ENCODE results near the gene SH3PXD2A. TPM values are rescaled to one million over a fixed set of nuclear protein-coding genes. Genes with fewer than 3 reads are reported as not detected.
A peak's percentile ranks its signal among the peaks of the same experiment; 100 is the strongest.
"Not testable (repeated sequence)": the region's sequence is repeated elsewhere in the genome, so short reads cannot be mapped to it uniquely, and the experiment has no call there.

Gene SH3PXD2A
- total RNA-seq, 1 experiment from 2014 or later, result 5.4 TPM

DNA sequence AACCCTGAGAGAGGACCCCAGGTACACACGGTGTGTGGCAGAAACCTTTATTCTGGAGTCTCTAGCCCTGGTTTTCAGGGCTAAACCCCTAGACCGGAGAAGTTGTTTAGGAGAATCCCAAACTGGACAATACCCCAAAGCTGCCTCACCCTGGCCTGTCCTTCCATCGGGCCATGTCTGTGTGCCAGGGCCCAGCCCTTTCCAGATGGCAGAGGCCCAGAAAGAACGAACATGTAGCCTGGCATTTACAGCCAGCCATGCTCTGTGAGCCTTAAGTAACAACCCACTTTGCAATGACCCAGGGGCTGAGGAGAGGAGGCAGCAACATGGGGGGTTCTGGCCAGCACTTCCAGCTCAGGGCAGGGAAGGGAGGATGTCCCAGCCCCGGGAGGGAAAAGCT is 219.8 kb downstream of the SH3PXD2A start:
- Histone ChIP-seq H3K27ac (no peak overlapping the region), H3K4me1 (peaks cover 18% of the 10 kb centered on the region)
- no peak for DNase-seq

DNA sequence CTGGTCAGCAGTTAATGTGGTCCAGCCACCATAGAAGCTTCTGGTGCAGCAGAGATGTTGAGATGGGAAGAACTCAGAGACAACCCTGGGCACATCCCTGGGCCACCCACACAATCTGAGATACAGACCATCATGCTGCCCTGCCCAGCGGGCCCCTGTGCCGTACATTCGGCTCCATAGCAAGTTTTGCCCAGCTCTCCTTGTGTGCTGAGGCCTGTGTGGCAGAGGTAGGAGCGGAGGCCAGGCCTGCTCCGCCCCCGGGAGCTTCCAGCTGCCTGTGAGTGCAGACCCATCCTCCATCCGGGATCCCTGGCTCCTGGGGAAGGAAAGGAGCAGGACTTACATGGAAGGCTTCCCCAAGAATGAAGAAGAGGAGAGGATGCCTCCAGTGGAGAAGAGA is 221.5 kb downstream of the SH3PXD2A start:
- Histone ChIP-seq H3K36me3 (no peaks in the 10 kb centered on the region), H3K4me1 (peaks cover 21% of the 10 kb centered on the region), H3K27me3 (no peaks in the 10 kb centered on the region), H3K27ac (no peak overlapping the region), H3K4me3 (no peak overlapping the region), H3K9me3 (replicated peaks) (no peaks in the 10 kb centered on the region)
- no peak for DNase-seq

More for the DNA sequence above, 219.8 kb downstream of the SH3PXD2A start:
- H3K27me3 ChIP-seq, result no peaks in the 10 kb centered on the region
- H3K4me3 ChIP-seq, result no peak overlapping the region
- no peaks in the 10 kb centered on the region for H3K9me3 ChIP-seq (replicated peaks)
- H3K36me3 ChIP-seq, result no peaks in the 10 kb centered on the region

DNA sequence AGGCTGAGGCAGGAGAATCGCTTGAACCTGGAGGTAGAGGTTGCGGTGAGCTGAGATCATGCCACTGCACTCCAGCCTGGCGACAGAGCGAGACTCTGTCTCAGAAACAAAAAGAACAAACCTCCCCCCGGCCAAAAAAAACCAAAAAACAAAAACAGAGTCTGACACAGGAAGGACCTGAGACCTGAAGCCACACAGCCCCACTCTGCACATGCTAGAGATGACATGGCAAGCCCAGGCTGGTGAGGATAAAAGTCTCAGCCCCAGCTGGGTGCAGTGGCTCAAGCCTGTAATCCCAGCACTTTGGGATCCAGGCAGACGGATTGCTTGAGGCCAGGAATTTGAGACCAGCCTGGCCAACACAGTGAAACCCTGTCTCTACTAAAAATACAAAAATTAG is 222.5 kb downstream of the SH3PXD2A start:
- not testable (repeated sequence) for H3K27ac ChIP-seq; H3K9me3 ChIP-seq (replicated peaks); H3K4me3 ChIP-seq; H3K36me3 ChIP-seq; H3K27me3 ChIP-seq
- peak in 1 of 2 experiments; percentile 48 for DNase-seq
- H3K4me1 ChIP-seq, result peaks cover 21% of the 10 kb centered on the region

DNA sequence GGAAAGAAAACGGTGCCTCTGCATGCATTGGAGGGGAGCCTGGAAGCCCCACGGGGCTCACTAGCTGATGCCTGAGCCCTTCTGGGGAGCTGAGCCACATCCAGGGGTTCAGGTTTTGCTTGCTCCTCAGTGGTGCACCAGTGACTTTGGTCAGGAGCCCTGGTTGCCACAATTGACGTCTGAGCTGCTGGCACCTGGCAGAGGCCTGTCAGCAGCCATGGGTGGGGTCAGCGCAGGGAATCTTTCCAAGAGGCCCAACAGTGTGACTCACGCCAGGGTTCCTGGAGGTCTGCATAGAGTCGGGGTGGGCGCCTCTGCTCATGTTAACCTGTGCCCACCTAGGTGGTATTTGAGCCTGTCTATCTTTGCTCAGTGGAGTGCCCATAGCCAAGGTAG is 223.1 kb downstream of the SH3PXD2A start:
- Histone ChIP-seq H3K36me3 (no peaks in the 10 kb centered on the region), H3K4me1 (peaks cover 21% of the 10 kb centered on the region), H3K27ac (no peak overlapping the region), H3K9me3 (replicated peaks) (no peaks in the 10 kb centered on the region), H3K27me3 (no peaks in the 10 kb centered on the region), H3K4me3 (no peak overlapping the region)
- DNase-seq, result no peak

DNA sequence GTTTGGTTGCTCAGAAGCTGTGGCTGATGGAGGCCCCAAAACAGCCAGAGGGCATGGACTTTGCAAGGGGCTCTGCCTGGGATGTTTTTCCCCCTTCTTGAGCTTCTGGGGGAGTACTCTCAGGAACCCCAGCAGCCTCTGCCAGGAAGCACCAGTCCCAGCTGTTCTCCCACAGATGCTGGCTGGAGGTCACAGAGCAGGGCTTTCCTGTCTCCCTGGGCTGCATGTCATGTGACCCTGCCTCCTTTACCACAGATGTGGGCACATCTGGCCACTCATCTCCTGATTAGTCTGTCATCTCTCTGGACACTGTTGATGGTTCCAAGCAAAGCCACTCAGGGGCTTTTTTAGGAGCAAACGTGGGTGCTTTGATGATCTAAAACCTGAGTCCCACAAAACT is 225.2 kb downstream of the SH3PXD2A start:
- no peaks in the 10 kb centered on the region for H3K36me3 ChIP-seq
- H3K9me3 ChIP-seq (replicated peaks), result no peaks in the 10 kb centered on the region
- peaks cover 8% of the 10 kb centered on the region; the same call in 1 of the 2 replicates for H3K4me1 ChIP-seq
- no peak overlapping the region for H3K27ac ChIP-seq
- DNase-seq, result no peak
- H3K4me3 ChIP-seq, result no peak overlapping the region
- H3K27me3 ChIP-seq, result no peaks in the 10 kb centered on the region

DNA sequence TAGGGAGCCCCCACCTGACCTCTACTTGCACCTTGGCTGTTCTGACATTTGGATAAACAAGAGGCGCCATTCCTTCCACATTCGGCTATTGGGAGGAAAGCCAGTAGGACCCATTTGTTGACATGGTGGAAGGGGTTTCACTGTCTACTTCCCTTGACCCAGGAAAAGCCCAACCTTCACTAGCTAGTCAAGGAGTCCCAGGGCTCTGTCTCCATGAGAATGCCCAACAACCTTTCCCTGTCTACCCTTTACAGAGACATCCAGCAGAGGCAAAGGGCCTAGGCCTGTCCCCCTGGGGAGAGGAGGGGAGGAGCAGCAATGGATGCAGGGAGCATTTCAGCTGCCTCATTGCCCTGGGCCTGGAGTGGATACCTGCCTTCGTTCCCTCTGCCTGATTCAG is 225.8 kb downstream of the SH3PXD2A start:
- H3K9me3 ChIP-seq (replicated peaks), result no peaks in the 10 kb centered on the region
- no peaks in the 10 kb centered on the region for H3K27me3 ChIP-seq
- H3K36me3 ChIP-seq, result no peaks in the 10 kb centered on the region
- no peak for DNase-seq
- H3K4me1 ChIP-seq, result peaks cover 8% of the 10 kb centered on the region; the same call in 1 of the 2 replicates
- H3K27ac ChIP-seq, result no peak overlapping the region
- no peak overlapping the region for H3K4me3 ChIP-seq

DNA sequence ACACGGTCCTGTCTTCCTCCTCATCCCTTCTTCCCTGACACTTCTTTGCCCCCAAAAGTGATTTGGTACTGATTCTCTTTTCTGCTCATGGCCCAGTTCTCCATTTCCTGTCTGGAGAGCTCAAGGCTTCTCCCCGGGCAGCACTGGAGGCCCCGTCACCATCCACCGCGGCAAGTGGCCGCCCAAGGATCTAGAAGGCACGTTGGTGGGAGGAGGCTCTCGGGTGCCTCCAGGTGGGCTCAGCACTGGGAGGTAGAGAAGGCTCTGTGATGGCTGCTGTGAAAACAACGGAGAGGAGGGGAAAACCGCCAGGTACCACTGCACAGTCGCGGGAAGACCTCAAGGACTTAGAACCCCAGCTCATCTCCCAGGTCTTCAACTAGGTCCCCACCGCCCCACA is 227.5 kb downstream of the SH3PXD2A start:
- no peaks in the 10 kb centered on the region for H3K27me3 ChIP-seq
- H3K4me1 ChIP-seq, result peaks cover 4% of the 10 kb centered on the region; the same call in 1 of the 2 replicates
- H3K27ac ChIP-seq, result no peak overlapping the region
- no peak for DNase-seq
- no peak overlapping the region for H3K4me3 ChIP-seq
- H3K9me3 ChIP-seq (replicated peaks), result no peaks in the 10 kb centered on the region
- H3K36me3 ChIP-seq, result no peaks in the 10 kb centered on the region

DNA sequence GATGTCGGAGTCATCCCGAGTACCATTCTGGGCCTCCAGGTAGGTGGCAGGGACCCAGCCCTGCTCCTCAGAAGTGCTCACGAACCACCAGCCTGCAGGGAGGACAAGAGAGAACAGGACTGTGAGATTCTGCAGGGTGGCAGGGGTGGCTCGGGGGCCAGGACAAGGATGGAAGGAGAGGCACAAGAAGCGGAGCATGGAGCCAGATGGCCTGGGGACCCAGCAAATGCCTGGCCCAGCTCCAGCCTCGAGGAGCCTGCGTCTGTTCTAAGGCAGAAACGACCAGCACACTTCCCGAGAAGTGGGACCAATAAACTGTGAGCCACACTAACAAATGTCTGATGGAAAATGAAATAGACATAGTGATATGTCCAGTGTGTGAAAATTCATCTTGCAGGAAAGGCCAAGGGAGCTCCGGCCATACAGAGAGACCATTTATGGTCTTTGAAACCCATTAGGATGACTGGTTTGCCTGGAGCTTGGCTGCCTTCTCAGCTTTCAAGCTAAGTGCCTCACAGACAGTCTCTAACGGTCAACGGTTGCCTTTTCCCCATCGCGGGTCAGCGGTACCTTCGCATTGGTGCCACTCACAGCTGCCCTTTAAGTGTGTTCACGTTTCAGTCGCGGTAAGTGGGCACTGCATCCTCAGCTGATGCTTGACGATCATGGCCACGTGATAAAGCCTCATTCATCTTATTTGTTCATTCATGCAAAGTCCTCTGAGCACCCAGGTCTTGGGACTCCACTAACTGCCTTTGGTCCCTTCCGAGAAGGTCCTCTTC is 228.1 kb downstream of the SH3PXD2A start:
- DNase-seq, result no peak
- Histone ChIP-seq H3K4me1 (peaks cover 3% of the 10 kb centered on the region; the same call in 1 of the 2 replicates), H3K36me3 (no peaks in the 10 kb centered on the region), H3K4me3 (no peak overlapping the region), H3K27ac (no peak overlapping the region), H3K27me3 (no peaks in the 10 kb centered on the region), H3K9me3 (replicated peaks) (no peaks in the 10 kb centered on the region)

DNA sequence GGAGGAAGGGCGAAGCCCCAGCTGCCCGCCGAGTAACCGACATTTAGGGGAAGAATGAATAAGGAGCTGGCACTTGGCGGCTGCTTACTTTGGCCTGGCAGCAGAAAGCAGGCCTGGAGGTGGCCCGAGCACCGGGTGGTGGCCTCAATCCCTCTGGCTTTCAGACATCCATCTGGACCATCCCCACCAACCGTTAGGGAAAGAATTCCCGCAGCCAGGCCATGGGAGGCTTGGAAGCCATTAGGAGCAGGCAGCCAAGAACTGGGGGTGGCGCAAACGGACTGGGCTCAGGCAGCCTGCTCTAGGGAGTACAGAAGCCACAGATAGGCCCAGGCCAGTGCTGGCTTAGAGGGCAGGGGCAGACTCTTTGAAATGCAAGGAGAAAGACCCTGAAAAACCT is 229.2 kb downstream of the SH3PXD2A start:
- Histone ChIP-seq H3K4me3 (no peak overlapping the region), H3K27ac (no peak overlapping the region), H3K36me3 (no peaks in the 10 kb centered on the region), H3K4me1 (peaks cover 3% of the 10 kb centered on the region; the same call in 1 of the 2 replicates), H3K27me3 (no peaks in the 10 kb centered on the region), H3K9me3 (replicated peaks) (no peaks in the 10 kb centered on the region)
- DNase-seq, result no peak

DNA sequence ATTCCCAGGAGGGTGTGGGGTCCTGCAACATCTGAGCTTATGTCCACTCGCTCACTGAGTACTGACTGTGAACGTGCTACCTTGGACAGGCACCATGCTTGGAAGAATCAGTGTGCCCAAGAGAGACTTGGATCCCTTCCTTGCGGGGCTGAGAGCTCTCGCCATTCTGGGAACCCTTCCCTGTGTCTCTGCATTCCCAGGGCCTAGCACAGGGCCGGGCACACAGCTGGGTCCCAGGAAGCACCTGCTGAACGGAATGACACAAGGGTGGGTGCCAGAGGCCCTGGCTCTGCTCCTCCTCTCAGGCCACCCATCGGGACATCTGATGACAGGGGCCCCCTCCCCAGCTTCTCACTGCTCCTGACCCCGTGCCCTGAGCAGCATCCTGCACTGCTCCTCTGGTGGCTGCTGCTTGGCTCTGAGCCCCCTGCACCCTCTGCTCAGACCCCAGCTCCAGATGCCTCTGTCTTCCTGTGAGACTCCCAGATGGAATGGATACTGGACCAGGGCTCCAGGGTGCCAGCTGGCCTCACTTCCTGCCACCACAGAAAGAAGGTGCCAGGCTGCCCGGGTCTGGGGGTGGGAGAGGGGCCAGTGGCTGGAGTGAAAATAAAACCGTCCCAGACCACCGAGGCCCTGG is 232.3 kb downstream of the SH3PXD2A start:
- H3K27me3 ChIP-seq, result no peaks in the 10 kb centered on the region
- H3K4me3 ChIP-seq, result no peak overlapping the region
- no peak overlapping the region for H3K27ac ChIP-seq
- H3K4me1 ChIP-seq, result peaks cover 10% of the 10 kb centered on the region
- no peak for DNase-seq
- no peaks in the 10 kb centered on the region for H3K36me3 ChIP-seq
- H3K9me3 ChIP-seq (replicated peaks), result no peaks in the 10 kb centered on the region

DNA sequence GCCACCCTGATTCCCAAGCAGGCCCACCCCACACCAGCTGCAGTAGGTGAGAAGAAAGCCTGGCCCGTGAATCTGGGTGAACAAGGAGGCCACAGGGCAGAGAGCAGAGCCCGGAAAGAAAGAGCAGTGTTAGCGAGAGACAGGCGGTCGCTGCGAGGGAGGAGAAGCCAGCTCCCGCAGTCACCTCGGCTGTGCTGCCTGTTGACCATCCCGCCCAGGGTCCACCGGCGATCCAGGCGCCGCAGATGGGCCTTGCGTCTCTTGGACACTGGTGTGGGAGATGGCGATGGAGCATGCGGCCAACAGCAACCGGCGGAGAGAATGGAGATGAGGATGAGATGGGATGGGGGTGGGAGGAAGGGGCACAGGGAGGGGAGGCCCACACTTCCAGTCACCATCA is 233.1 kb downstream of the SH3PXD2A start:
- H3K4me3 ChIP-seq, result no peak overlapping the region
- H3K4me1 ChIP-seq, result peaks cover 10% of the 10 kb centered on the region
- H3K36me3 ChIP-seq, result no peaks in the 10 kb centered on the region
- no peaks in the 10 kb centered on the region for H3K9me3 ChIP-seq (replicated peaks)
- no peaks in the 10 kb centered on the region for H3K27me3 ChIP-seq
- DNase-seq, result no peak
- H3K27ac ChIP-seq, result no peak overlapping the region

DNA sequence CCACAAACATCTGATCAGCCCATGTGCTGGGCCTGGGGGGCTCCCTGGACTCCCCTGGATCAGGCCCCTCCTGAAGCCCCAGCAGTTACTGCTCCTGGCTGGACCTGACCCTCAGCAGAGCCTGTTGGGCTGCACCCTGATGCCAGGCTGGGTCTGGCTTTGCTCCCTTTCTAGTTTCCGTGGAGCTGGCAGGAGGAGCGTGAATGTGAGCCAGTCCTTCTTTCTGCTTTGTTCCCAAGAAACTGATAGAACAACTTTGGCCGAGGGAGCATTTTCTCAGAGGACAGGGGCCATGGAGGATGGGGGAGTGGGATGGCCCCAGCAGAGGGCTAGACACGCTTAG is 233.6 kb downstream of the SH3PXD2A start:
- no peaks in the 10 kb centered on the region for H3K27me3 ChIP-seq
- peaks cover 10% of the 10 kb centered on the region for H3K4me1 ChIP-seq
- H3K9me3 ChIP-seq (replicated peaks), result no peaks in the 10 kb centered on the region
- no peak overlapping the region for H3K4me3 ChIP-seq
- no peak overlapping the region for H3K27ac ChIP-seq
- DNase-seq, result no peak
- no peaks in the 10 kb centered on the region for H3K36me3 ChIP-seq

DNA sequence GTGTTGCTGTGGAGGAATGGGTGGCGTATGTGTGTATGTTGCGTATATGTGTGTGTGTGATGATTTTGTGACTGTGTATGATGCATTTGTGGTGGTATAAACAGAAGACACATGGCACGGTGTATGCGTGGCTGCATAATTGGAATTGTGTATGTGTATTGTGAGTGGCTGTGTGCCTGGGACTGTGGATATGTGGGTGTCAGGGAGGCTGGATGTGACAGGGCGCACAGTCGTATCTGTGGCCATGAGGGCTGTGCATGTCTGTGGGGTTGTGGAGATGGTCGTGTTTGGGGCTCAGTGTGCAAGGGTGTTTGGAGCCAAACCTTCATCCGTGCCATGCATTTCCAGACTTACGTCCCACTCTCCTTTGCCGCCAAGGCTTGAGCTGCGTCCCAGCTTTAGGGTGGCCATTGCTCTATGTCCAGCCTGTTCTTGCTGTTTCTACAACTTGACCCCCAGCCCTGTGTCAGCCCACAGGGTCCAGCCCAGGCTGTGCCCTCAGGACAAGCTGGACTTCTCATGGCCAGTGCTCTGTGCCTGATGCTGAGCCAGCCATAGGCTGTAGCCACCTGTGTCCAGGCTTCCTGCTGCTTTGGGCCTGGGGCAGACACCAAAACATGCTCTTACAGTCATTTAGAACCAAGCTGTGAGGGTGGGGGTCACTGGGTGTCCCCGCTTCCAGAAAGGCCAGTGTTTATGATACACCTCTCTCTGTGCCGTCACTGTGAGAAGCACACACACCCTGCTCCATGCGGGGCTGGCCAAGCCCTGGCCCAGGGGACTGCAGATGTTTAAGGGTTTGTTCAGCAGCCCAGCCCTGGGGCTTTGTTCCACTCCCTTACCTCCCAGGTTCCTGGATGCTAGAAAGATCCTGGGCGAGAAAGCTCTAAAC is 234.2 kb downstream of the SH3PXD2A start:
- Histone ChIP-seq H3K4me3 (no peak overlapping the region), H3K27me3 (no peaks in the 10 kb centered on the region), H3K9me3 (replicated peaks) (no peaks in the 10 kb centered on the region), H3K27ac (no peak overlapping the region), H3K36me3 (no peaks in the 10 kb centered on the region), H3K4me1 (peaks cover 10% of the 10 kb centered on the region)
- no peak for DNase-seq

DNA sequence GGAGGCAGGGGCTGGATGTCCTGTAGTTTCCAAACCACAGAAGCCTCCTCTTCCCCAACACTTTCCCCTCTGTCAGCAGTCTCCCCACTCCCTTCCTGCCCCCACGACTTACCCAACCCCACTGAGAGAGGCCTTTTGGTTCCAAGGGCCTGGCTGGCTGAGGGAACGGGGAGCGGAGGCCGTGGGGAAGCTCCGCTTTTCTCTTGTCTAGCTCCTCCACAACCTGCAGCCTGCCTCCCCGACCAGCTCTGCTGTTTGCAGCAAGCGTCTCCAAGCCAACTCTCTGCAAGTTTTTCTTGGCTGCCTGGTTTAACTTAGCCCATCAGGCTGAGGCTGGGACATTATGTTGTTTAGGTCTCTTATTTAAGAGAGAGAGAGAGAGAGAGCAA is 235.0 kb downstream of the SH3PXD2A start:
- H3K4me1 ChIP-seq, result peaks cover 12% of the 10 kb centered on the region

More for the DNA sequence above, 235.0 kb downstream of the SH3PXD2A start:
- no peaks in the 10 kb centered on the region for H3K9me3 ChIP-seq (replicated peaks)
- H3K4me3 ChIP-seq, result no peak overlapping the region
- no peak for DNase-seq
- H3K27me3 ChIP-seq, result no peaks in the 10 kb centered on the region
- no peaks in the 10 kb centered on the region for H3K36me3 ChIP-seq
- no peak overlapping the region for H3K27ac ChIP-seq
